Measurements from ENCODE around the gene TATDN2.
"Not testable (repeated sequence)": the region's sequence is repeated elsewhere in the genome, so short reads cannot be mapped to it uniquely, and the experiment has no call there.

TATDN2 gene

GRCh38 chr3:10292505-10293419 is 44.5 kb downstream of the TATDN2 start, which contains the start of gene GHRL:
TSS of gene GHRL (minus strand) at chr3:10292947. CDS start at chr3:10290180, 2,767 bp downstream.
- no peak for DNase-seq

GRCh38 chr3:10294030-10294586 is 45.8 kb downstream of the TATDN2 start:
- DNase-seq = no peak

- DNase-seq = not testable (repeated sequence)
Measured at GRCh38 chr3:10298064-10298463, 49.8 kb downstream of the TATDN2 start.

- no peak for DNase-seq
Measured at GRCh38 chr3:10299175-10299574, 50.9 kb downstream of the TATDN2 start.

GRCh38 chr3:10299679-10300078 is 51.4 kb downstream of the TATDN2 start:
- no peak for DNase-seq

GRCh38 chr3:10300087-10300486 is 51.8 kb downstream of the TATDN2 start:
- DNase-seq = no peak

GRCh38 chr3:10303105-10303504 is 54.8 kb downstream of the TATDN2 start:
- DNase-seq = no peak

GRCh38 chr3:10303785-10304184 is 55.5 kb downstream of the TATDN2 start:
- DNase-seq = no peak

GRCh38 chr3:10304905-10305304 is 56.6 kb downstream of the TATDN2 start:
- DNase-seq = no peak

GRCh38 chr3:10305331-10305902 is 57.2 kb downstream of the TATDN2 start:
- DNase-seq = no peak

GRCh38 chr3:10306156-10306555 is 57.9 kb downstream of the TATDN2 start:
- no peak for DNase-seq

GRCh38 chr3:10308678-10309077 is 60.4 kb downstream of the TATDN2 start:
- DNase-seq = no peak

- no peak for DNase-seq
Measured at GRCh38 chr3:10309736-10310135, 61.5 kb downstream of the TATDN2 start.

GRCh38 chr3:10310578-10310977 is 62.3 kb downstream of the TATDN2 start:
- DNase-seq = no peak

- DNase-seq = no peak
Measured at GRCh38 chr3:10311710-10312109, 63.5 kb downstream of the TATDN2 start.

GRCh38 chr3:10312391-10312790 is 64.1 kb downstream of the TATDN2 start:
- no peak for DNase-seq

- no peak for DNase-seq
Measured at GRCh38 chr3:10312861-10313260, 64.6 kb downstream of the TATDN2 start.

- no peak for DNase-seq
Measured at GRCh38 chr3:10315101-10315500, 66.8 kb downstream of the TATDN2 start.

- DNase-seq = no peak
Measured at GRCh38 chr3:10315771-10316344, 67.6 kb downstream of the TATDN2 start.

GRCh38 chr3:10317311-10317960 is 69.2 kb downstream of the TATDN2 start:
- no peak for DNase-seq

- DNase-seq = no peak
Measured at GRCh38 chr3:10317961-10318350, 69.7 kb downstream of the TATDN2 start.

- no peak for DNase-seq
Measured at GRCh38 chr3:10319251-10319650, 71.0 kb downstream of the TATDN2 start.

- DNase-seq = no peak
Measured at GRCh38 chr3:10319804-10320203, 71.5 kb downstream of the TATDN2 start.
